ENCODE data around the gene SH2D6.
A peak's percentile ranks its signal among the peaks of the same experiment; 100 is the strongest.

The SH2D6 gene

GRCh38 chr2:85444629-85445172 lies 26.2 kb downstream of the SH2D6 start:
- no peak for DNase-seq

- DNase-seq = peak; percentile 22
Measured at GRCh38 chr2:85445316-85446295, 27.1 kb downstream of the SH2D6 start.

GRCh38 chr2:85446296-85447221 lies 28.0 kb downstream of the SH2D6 start:
- DNase-seq = no peak

- DNase-seq = no peak
Measured at GRCh38 chr2:85447222-85447585, 28.7 kb downstream of the SH2D6 start.

- DNase-seq = no peak
Measured at GRCh38 chr2:85448461-85449213, 30.1 kb downstream of the SH2D6 start.

- no peak for DNase-seq
Measured at GRCh38 chr2:85449214-85449588, 30.7 kb downstream of the SH2D6 start.

GRCh38 chr2:85452237-85452636 lies 33.7 kb downstream of the SH2D6 start:
- DNase-seq = no peak

- DNase-seq = no peak
Measured at GRCh38 chr2:85453571-85453970, 35.1 kb downstream of the SH2D6 start.

GRCh38 chr2:85455552-85456090 lies 37.1 kb downstream of the SH2D6 start:
- no peak for DNase-seq

- DNase-seq = no peak
Measured at GRCh38 chr2:85457043-85457442, 38.5 kb downstream of the SH2D6 start.

GRCh38 chr2:85457877-85458316 lies 39.4 kb downstream of the SH2D6 start:
- DNase-seq = no peak

- no peak for DNase-seq
Measured at GRCh38 chr2:85458601-85459563, 40.4 kb downstream of the SH2D6 start.

GRCh38 chr2:85459771-85460170 lies 41.3 kb downstream of the SH2D6 start:
- DNase-seq = no peak

GRCh38 chr2:85462322-85462721 lies 43.8 kb downstream of the SH2D6 start:
- no peak for DNase-seq

GRCh38 chr2:85468096-85468703 lies 49.7 kb downstream of the SH2D6 start:
- DNase-seq = no peak

- peak; percentile 7 for DNase-seq
Measured at GRCh38 chr2:85468704-85469349, 50.3 kb downstream of the SH2D6 start.

- DNase-seq = no peak
Measured at GRCh38 chr2:85470850-85471800, 52.6 kb downstream of the SH2D6 start.

- DNase-seq = no peak
Measured at GRCh38 chr2:85472261-85472660, 53.7 kb downstream of the SH2D6 start.
